Heart right ventricle (tissue), 16 donors: ENCODE measurements around the gene CACNA1C. TPM values are rescaled to one million over a fixed set of nuclear protein-coding genes. Genes with fewer than 3 reads are reported as not detected.

Experiments used
- ATAC-seq, 8 donors: fragments of 200-7000 bp; cut with Tn5 transposase; one replicate each; pipeline ENCODE4 v1.9.1; 2020; ENCODE audit warnings: mild to moderate bottlenecking in 8 of 8, moderate library complexity in 8 of 8, moderate number of reproducible peaks in 1 of 8
- DNase-seq, 2 donors: peaks; one replicate each; pipeline ENCODE4 v3.0.0-alpha.2; 2020
- H3K27ac ChIP-seq, 10 donors: fragments of 200-600 bp; sonication (generic) in 2 of 10; one replicate each; pipeline versions ENCODE4 v1.5.0 to v1.8.0; 2020 to 2022; ENCODE audit warnings: mild to moderate bottlenecking in 3 of 10
- H3K27me3 ChIP-seq, 7 donors: fragments of 200-600 bp; one replicate each; pipeline ENCODE4 v1.8.0; 2021 to 2022; ENCODE audit warnings: mild to moderate bottlenecking in 2 of 7
- H3K36me3 ChIP-seq, 9 donors: fragments of 200-600 bp; sonication (generic) in 1 of 9; one replicate each; pipeline versions ENCODE4 v1.5.0 to v1.8.0; 2020 to 2022; ENCODE audit warnings: mild to moderate bottlenecking in 2 of 9
- H3K4me1 ChIP-seq, 9 donors: fragments of 200-600 bp; sonication (generic) in 1 of 9; one replicate each; pipeline versions ENCODE4 v1.5.0 to v1.8.0; 2020 to 2022; ENCODE audit warnings: mild to moderate bottlenecking in 4 of 9
- H3K4me3 ChIP-seq, 10 donors: fragments of 200-600 bp; sonication (generic) in 2 of 10; one replicate each; pipeline versions ENCODE4 v1.5.0 to v1.8.0; 2020 to 2022; ENCODE audit warnings: mild to moderate bottlenecking in 7 of 10, moderate library complexity in 2 of 10
- H3K9me3 ChIP-seq, 11 donors: fragments of 200-600 bp in 10 of 11; sonication (generic) in 2 of 11; one replicate each; pipeline versions ENCODE4 v1.5.0 to v1.8.0; 2013 to 2022; ENCODE audit warnings: mild to moderate bottlenecking in 2 of 11, control low read depth in 1 of 11, moderate library complexity in 1 of 11
- CTCF ChIP-seq, 9 donors: fragments of 200-600 bp; sonication (generic) in 2 of 9; IDR thresholded peaks; one replicate each; pipeline versions ENCODE4 v1.5.0 to v1.8.0; 2021 to 2022; ENCODE audit warnings: antibody characterized with exemption in 9 of 9, mild to moderate bottlenecking in 5 of 9, moderate library complexity in 1 of 9
- WGBS, 2 donors: extraction: QIAGEN DNeasy Blood & Tissue Kit; methylation state at CpG; one replicate each; pipeline ENCODE4 v1.1.7; 2013; ENCODE audit warnings: inconsistent platforms in 1 of 2; 5-methylcytosine and 5-hydroxymethylcytosine counted together
- intact Hi-C, 10 donors: fragments of 100-400 bp; cut with DNase I; formaldehyde crosslinking; loops; one replicate each; pipeline versions ENCODE4 v1.11.1 to v1.14.2; 2022
- polyA plus RNA-seq, 2 donors: library from polyadenylated mRNA; stranded (reverse); fragments of 200-250 nt; gene quantifications; one replicate each; pipeline ENCODE4 v1.2.3, GENCODE V29; 2013
- total RNA-seq, 10 donors: library from RNA; stranded (reverse); fragmentation: NEBNext Ultra II Directional in 3 of 10; extraction: Animal tissue kit (Norgen Biotek cat#: 25700) in 3 of 10; gene quantifications; one replicate each; pipeline versions ENCODE4 v1.2.1 to v1.2.4, GENCODE V29; 2021 to 2023
- donor health status: Arrhythmogenic right ventricular cardiomyopathy.
- donor health status: ischemic (EF 13 %, LVEDD 7.1; RV severe dilation, severe dysfunction).
- donor health status: healthy with polysubstance abuse.
- donor health status: DM: no; HTN: yes; CAD: no.
- donor health status: DM: no; HTN: no; CAD: no.
- donor health status: ischemic (EF 25% LVEDD 6.9; RV normal size, moderate dysfunction).
- donor health status: ischemic (EF 25% LVEDD 5.7; RV mildly dilated, moderate dysfunction).
- donor health status: healthy.
- donor health status: DM: yes; HTN: yes; CAD: no.
- donor health status: Ischemic cardiomyopathy.
- donor health status: ischemic (EF 35%, LVEDD 5.7; RV mildly dilated, moderate dysfunction).
- donor health status: nonischemic (EF 11% LVEDD 7.7; RV severe dilation, severe dysfunction).
- donor health status: DM: yes; HTN: yes; CAD: no.
- donor health status: PGD.
- donor health status: ischemic (EF 29% LVEDD 5.4; RV normal size, mild dysfunction).
- donor health status: nonischemic (EF 23%, LVEDD 6.1; RV moderate dilation, normal function).

CACNA1C gene
- total and polyA plus RNA-seq, 12 donors, result 19.1 to 222 (median 183) TPM

- DNase-seq, result no peak
- Histone ChIP-seq H3K9me3 (no peaks in the 10 kb centered on the region), H3K4me3 (no peak overlapping the region), H3K36me3 (no peaks in the 10 kb centered on the region), H3K27ac (no peak overlapping the region), H3K4me1 (peaks cover 0 to 78% (median 20%) of the 10 kb centered on the region in 9 donors), H3K27me3 (no peaks in the 10 kb centered on the region)
- no peak for TF ChIP-seq CTCF (IDR thresholded peaks at IDR 0.05)
- intact Hi-C loops, result no loop called here
- 90 to 91% methylated on average over 8 of the region's 8 CpGs for WGBS, 2 donors
- no peak for ATAC-seq
Measured at GRCh38 chr12:2416158-2416557, 363.4 kb downstream of the CACNA1C start.

GRCh38 chr12:2417481-2418160 lies 364.8 kb downstream of the CACNA1C start:
- DNase-seq (no peak), ATAC-seq (no peak)
- Histone ChIP-seq H3K4me1 (peaks cover 0 to 75% (median 25%) of the 10 kb centered on the region in 9 donors), H3K27ac (no peak overlapping the region), H3K36me3 (no peaks in the 10 kb centered on the region), H3K27me3 (no peaks in the 10 kb centered on the region), H3K9me3 (no peaks in the 10 kb centered on the region), H3K4me3 (no peak overlapping the region)
- WGBS, 2 donors, result 87 to 89% methylated on average over 10 of the region's 10 CpGs
- intact Hi-C loops, result no loop called here
- TF ChIP-seq CTCF (IDR thresholded peaks at IDR 0.05), result no peak

GRCh38 chr12:2418579-2418978 lies 365.8 kb downstream of the CACNA1C start:
- WGBS, 2 donors, result 71 to 81% methylated on average over 2 of the region's 2 CpGs
- no peak for DNase-seq
- Histone ChIP-seq H3K4me3 (no peak overlapping the region), H3K36me3 (no peaks in the 10 kb centered on the region), H3K27ac (no peak overlapping the region), H3K9me3 (no peaks in the 10 kb centered on the region), H3K27me3 (no peaks in the 10 kb centered on the region), H3K4me1 (peaks cover 0 to 82% (median 27%) of the 10 kb centered on the region in 9 donors)
- ATAC-seq, result no peak
- TF ChIP-seq CTCF (IDR thresholded peaks at IDR 0.05), result no peak
- intact Hi-C loops, result no loop called here

- H3K4me3 ChIP-seq, result no peak overlapping the region
- intact Hi-C loops, result no loop called here
- TF ChIP-seq CTCF (IDR thresholded peaks at IDR 0.05), result no peak
- peak in 5 of 8 donors; percentile 5 to 24 (median 19) for ATAC-seq
- 44 to 46% methylated on average over 8 of the region's 8 CpGs for WGBS, 2 donors
- no peaks in the 10 kb centered on the region for H3K27me3 ChIP-seq
- H3K4me1 ChIP-seq, result peaks cover 0 to 65% (median 15%) of the 10 kb centered on the region in 9 donors
- DNase-seq, result no peak
- peak overlapping the region in 2 of 10 donors; percentile 8 to 53 for H3K27ac ChIP-seq
- peaks cover 0 to 11% (median 5%) of the 10 kb centered on the region in 11 donors for H3K9me3 ChIP-seq
- no peaks in the 10 kb centered on the region for H3K36me3 ChIP-seq
Measured at GRCh38 chr12:2422591-2422990, 369.8 kb downstream of the CACNA1C start.
